CD4-positive, alpha-beta T cell treated with Interleukin-2 at 100 ng/mL for 4 hours (primary cell): ENCODE data around the gene ANGPT4.

Experiments
- DNase-seq: peaks from one replicate; pipeline ENCODE4 v3.0.0-alpha.2; 2020; ENCODE audit warnings: low spot score

ANGPT4 gene

DNA sequence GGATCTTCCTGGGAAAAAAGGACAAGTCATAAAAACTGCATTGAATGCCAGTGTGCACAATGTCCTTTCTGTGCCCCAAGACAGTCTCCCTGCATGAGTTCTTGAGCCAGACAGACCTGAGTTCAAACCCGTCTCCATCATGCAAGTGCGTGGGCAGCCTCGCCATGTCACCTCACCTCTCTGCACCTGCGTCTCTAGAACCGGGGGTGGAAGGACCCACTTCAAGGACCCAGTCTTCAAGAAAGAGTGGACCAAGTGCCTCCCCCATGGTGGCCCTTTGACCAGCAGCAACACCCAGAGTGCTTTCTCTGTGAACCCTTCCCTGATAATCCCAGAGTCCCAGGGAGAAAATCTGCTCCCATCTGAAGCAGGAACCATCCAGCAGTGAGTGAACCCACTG lies 23.5 kb upstream of the ANGPT4 start:
- no peak for DNase-seq

DNA sequence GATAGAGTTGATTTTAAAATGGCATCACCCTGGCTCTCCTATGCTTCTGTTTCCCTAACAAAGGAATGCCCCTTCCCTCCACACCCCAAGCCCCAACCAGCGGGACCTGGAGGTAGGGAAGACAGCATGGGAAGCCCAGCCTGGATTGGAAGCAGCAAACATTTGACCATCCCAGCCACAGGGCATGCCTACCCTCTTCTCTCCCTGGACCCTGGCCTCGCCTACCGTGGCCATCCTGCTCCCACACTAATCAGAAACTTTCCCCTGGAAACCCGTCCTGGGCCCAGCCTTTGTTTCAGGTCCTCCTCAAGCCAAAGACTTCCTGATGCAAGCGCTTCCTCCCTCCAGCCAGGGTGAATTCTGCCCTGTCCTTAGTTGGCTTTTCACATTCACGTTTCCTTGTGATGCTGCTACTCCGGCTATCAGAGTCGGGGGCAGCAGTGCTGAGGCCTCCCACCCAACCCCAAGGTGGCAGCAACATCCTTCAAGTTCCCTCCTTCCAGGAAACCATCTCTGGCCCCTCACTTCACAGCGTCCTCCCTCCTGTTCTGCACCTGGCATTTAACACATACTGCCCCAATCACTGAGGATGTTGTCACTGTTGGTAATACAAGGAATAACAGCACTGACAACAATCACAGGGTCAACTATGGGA lies 18.2 kb upstream of the ANGPT4 start:
- no peak for DNase-seq

DNA sequence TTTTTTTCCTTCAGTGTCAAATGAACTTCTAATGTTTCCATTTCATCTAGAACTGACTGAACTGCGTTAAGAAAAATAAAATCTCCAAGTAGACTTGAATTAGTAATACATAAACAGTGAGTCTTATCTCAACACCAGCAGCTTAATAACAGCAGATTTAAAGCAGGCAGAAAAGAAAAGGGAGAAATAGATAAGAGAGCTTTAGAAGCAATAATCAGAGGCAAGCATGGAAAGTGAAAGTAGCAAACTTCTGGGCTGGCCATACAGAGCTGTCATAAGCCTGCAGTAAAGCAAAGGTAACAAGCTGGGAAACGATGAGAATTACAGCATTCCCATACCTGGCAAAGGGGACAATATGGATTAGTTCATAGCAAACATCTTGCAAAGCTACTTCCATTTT lies 16.9 kb upstream of the ANGPT4 start:
- no peak for DNase-seq

- no peak for DNase-seq
These were observed 15.3 kb upstream of the ANGPT4 start for GRCh38 chr20:931401-931800.

DNA sequence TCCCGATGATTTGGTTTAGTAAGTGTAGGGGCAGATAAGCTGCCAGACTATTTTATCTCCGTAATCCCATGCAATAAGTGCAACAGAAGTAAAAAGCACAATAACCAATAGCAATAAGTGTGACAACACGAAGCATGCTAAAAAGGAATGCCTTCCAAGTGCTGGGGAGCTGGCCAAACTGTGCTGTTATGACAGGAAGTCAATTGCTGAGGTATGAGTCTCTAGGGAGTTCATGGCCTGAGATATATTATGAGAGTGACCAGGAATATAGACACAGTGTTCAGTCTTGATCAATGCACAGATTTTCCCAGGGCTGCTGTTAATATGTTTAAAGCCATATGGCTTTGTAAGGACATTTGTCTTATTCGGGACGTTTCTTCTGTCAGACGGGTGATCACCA lies 10.5 kb upstream of the ANGPT4 start:
- DNase-seq, result no peak

DNA sequence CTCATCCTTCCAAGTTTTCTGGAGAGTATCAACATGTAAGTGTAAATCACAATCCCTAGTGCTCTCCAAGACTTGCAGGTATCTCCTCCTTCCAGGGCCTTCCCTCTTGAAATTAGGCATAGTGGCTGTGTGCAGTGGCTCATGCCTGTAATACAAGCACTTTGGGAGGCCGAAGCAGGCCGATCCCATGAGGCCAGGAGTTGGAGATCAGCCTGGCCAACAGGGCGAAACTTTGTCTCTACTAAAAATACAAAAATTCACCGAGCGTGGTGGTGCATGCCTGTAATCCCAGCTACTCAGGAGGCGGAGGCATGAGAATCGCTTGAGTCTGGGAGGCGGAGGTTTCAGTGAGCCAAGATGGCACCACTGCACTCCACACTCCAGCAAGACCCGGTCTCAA lies 9.4 kb upstream of the ANGPT4 start:
- no peak for DNase-seq

DNA sequence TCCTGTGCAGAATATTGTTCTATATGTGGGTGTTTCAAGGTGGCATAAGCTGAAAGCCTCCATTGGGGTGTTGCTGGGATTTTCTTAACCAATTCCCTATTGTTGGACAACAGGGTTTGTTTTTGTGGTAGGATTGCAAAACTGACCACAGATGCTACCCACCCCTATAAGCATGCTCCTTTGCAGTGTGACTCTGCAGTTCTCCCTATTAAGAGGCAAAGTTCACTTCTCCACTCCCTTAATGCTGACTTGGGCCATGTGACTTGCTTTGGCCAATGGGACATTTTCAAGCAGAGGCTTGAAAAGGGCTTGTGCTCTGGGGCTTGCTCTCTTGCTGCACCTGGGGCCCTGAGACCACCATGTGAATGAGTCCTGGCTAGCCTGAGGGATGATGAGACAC lies 8.5 kb upstream of the ANGPT4 start:
- no peak for DNase-seq

DNA sequence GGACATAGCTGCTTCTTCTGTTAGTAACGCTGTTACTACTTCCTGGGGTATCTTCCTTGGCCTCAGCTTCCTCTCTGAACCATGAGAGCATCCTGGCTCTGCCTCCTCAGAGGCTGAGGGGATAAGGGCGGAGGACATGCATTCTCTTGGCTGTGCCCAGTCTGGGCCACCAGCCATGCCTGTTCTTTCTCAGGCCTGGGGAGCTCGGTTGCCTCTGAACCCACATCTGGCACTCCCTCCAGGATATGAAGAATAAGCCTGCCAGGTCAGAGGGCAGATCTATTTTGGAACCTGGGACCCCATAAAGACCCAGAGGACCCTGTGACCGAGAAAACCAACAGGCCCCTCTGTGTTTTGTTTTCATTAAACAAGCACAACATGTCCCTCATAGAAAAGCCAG lies 6.6 kb upstream of the ANGPT4 start:
- DNase-seq, result no peak

- no peak for DNase-seq
These were observed 4.9 kb upstream of the ANGPT4 start for GRCh38 chr20:921068-921467.

GRCh38 chr20:920311-920710 lies 4.2 kb upstream of the ANGPT4 start:
- no peak for DNase-seq

DNA sequence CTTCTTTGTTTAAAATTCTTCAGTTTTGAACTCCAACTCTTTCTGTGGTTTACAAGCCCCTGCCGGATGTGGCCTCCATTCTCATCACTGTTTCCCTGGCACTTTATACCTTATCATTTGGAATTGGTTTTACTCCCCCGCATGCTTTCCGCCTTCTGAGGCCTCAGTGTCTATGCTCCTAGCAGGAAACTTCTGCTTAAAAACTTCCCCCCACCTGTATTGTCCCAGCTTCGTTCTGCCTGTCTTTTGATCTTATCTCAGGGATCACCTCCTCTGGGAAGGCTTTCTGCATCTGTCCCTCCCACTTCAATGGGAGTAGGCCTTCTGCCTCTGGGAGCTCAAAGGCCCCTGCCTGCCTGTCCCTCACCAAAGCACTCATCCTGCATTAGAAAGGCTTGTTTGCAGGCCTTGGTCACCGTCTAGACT lies 3.4 kb upstream of the ANGPT4 start:
- DNase-seq, result no peak

- no peak for DNase-seq
These were observed 1.3 kb upstream of the ANGPT4 start for GRCh38 chr20:917416-917815.

GRCh38 chr20:916825-917224 lies 691 bp upstream of the ANGPT4 start:
- no peak for DNase-seq

DNA sequence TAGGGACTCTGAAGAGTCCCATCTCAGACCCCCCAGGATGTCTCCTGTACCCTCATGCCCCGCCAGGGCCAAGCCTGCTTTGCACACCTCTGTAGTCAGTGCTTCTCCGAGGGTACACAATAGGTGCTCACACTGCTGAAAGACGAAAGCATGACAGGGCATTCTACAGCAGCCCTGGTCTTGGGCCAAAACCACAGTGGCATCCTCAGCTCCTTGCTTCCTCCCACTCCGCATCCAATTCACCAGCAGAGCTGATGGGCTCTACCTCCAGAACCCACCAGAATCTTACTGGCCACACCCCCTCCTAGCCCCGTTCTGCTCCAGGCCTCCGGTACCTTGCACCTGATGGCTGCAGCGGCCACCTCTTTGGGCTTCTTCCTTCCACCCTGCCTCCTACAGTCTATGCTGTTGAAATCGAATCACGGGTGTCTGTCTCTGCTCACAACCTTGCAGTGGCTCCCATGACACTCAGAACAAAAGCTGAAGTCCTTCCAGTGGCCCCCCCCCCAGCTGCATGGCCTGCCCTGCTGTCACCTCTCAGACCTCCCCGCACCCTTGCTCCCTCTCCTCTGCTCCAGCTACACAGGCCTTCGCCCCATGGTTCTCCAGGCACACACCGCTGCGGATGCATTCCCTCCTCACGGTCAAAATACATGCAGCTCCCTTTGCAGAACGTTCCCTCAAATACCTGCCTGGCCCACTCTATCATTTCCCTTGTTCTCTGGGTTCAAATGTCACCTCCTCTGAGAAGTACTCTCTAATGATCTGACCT lies 1.2 kb downstream of the ANGPT4 start:
- DNase-seq, result no peak

DNA sequence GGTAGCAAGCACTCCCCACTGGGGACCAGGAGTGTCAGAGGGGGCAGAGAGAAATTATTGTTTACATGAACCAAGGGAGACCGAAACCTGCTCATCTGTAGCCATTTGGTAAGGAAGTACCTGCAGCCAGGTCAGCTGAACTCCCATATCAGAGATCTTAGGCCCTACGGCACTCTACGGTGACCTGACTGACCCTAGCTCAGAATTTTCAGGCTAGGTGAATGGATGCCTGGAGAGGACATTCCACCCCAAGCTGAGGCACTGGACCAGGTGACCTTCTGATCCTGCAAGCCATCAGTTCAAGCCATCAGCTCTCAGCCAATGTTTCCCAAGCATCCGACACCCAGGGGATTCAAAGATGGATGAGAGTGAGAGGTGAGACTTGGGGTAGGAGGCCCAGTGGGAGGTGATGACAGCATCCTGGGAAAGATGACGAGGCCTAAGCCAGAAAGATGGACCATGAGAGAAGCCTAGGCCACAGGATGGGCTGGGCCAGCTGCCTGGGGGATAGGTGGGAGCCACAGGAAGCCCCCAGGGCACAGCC lies 2.8 kb downstream of the ANGPT4 start:
- DNase-seq, result no peak

DNA sequence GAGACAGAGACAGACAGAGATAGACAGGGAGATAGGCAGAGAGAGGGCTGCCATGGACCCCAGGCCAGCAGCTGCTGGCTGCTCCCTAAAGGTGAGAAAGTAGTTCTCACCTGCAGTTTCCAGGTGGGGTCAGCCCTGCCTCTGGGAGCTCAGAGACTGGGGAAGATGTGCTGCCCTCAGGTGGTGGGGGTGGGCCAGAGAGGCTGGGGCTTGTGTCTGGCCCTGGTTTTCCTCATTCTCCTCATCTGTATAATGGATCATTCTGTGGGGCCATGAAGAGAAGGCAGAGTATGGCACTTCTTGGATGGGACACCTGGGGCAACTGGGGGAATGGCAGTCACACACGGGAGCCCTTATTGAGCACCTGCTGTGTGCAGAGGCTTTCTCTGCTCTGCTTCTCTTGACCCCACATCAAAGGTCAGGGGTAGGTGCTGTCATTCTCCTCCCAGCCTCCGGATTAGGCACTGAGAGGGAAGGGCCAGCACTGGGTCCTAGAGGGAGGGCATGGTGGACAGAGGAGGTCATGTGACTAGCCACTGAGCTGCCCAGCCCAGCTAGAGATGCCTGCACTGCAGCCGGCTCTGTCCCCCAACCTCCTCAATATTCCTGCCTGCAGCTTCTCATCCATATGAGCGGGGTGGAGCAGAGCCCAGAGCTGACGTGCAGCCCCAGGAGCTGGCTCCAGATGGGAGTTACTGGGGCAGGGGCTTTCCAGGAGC lies 4.1 kb downstream of the ANGPT4 start:
- no peak for DNase-seq

DNA sequence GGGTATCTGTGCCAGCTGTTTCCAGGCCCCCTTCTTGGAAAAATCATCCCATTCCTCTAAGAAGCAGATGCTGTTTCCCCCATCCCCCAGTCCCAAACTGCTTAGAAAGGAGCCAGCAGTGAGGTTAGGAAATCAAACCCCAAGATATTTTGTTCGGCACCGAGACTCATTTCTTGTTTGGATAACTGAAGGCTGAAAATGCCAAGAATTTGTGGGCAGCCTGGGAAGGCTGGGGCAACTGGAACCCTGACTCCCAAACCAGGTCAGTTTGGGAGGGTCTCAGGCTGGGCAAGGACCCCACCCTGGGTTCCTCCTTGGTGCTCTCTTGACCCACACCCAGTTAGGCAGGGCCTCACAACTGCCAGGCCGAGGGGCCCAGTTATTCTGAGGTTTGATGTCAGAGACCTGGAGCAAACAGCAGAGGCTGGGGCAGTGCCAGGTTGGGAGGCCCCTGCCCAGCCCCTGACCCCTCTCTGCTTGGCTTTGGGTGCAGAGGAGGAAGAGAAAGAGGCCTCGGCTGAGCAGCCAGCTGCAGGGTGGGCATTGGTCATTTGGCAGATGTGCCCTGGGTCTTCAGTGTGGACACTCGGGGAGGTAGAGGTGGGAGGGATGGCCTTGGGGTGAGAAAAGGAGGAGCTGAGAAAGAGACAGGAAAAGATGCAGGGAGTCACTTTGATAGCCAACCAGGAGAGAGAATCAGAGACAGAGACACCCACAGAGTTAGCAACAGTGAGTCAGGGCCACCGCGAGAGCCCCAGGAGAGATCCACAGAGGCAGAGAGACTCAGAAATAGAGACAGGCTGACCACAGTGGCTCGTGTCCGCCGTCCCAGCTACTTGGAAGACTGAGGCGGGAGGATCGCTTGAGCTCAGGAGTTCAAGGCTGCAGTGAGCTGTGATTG lies 5.0 kb downstream of the ANGPT4 start:
- no peak for DNase-seq

DNA sequence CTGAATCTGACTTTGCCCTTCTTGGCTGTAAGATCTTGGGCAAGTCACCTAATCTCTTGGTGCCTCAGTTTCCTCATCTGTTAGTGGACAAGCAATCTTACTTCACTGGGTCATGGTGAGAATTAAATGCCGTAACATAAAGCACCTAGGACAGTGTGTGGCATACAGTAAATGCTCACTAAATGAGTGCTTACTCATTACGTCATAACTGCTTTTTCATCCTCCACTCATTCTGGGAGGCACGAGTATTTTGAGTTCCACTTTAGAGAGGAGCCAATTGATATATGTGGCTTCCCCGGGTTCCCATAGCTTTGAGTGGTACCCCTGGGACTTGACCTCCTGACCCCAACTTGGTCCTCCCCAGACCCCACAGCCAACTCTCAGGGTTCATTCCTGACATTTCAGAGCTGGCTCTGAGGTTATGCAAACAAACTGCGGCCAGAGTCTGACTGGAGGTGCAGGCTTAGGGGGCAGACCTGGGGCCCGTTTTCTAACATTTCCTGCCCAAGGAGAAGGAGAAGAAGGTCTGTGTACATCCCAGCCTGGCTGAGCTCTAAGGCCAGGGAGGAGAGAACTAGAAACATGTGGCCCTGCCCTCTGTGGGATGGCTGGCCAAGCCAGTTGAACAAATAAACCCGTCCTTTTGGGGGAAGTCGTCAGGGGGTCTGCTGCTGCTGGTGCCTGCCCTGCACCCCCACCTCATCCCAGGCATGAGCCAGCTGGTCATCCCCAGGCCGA lies 5.8 kb downstream of the ANGPT4 start:
- no peak for DNase-seq

- DNase-seq, result no peak
These were observed 6.5 kb downstream of the ANGPT4 start for GRCh38 chr20:909641-910040.

GRCh38 chr20:906703-907270 lies 9.3 kb downstream of the ANGPT4 start:
- no peak for DNase-seq

- no peak for DNase-seq
These were observed 10.1 kb downstream of the ANGPT4 start for GRCh38 chr20:906001-906520.
